GM21423 (cell line): ENCODE data around the gene STK32B.
"Not testable (repeated sequence)": the region's sequence is repeated elsewhere in the genome, so short reads cannot be mapped to it uniquely, and the experiment has no call there.

Experiments
- ATAC-seq: cut with Tn5 transposase; IDR thresholded peaks from one replicate; pipeline ENCODE4 v1.9.1; 2021; ENCODE audit warnings: mild to moderate bottlenecking, moderate library complexity; ENCODE audit not compliant: unreplicated experiment

Gene STK32B

GRCh38 chr4:5200513-5200912 is 149.2 kb downstream of the STK32B start:
- no peak for ATAC-seq

- no peak for ATAC-seq
Measured at GRCh38 chr4:5203309-5203992, 152.2 kb downstream of the STK32B start.

GRCh38 chr4:5203993-5204310 is 152.7 kb downstream of the STK32B start:
- ATAC-seq, result no peak

- ATAC-seq, result no peak
Measured at GRCh38 chr4:5204781-5205180, 153.5 kb downstream of the STK32B start.

GRCh38 chr4:5206016-5206790 is 154.9 kb downstream of the STK32B start:
- ATAC-seq, result no peak

- no peak for ATAC-seq
Measured at GRCh38 chr4:5209862-5210261, 158.6 kb downstream of the STK32B start.

GRCh38 chr4:5211282-5211839 is 160.1 kb downstream of the STK32B start:
- no peak for ATAC-seq

- ATAC-seq, result no peak
Measured at GRCh38 chr4:5212255-5213013, 161.2 kb downstream of the STK32B start.

GRCh38 chr4:5213087-5213595 is 161.9 kb downstream of the STK32B start:
- no peak for ATAC-seq

- ATAC-seq, result no peak
Measured at GRCh38 chr4:5215321-5215720, 164.0 kb downstream of the STK32B start.

GRCh38 chr4:5217421-5217820 is 166.1 kb downstream of the STK32B start:
- no peak for ATAC-seq

- no peak for ATAC-seq
Measured at GRCh38 chr4:5218376-5219069, 167.2 kb downstream of the STK32B start.

- no peak for ATAC-seq
Measured at GRCh38 chr4:5220028-5220427, 168.7 kb downstream of the STK32B start.

GRCh38 chr4:5222047-5222446 is 170.8 kb downstream of the STK32B start:
- no peak for ATAC-seq

GRCh38 chr4:5222951-5223350 is 171.7 kb downstream of the STK32B start:
- no peak for ATAC-seq

- no peak for ATAC-seq
Measured at GRCh38 chr4:5224340-5224739, 173.1 kb downstream of the STK32B start.

GRCh38 chr4:5232549-5232948 is 181.3 kb downstream of the STK32B start:
- ATAC-seq, result no peak

- no peak for ATAC-seq
Measured at GRCh38 chr4:5237086-5237660, 185.9 kb downstream of the STK32B start.

GRCh38 chr4:5238173-5238572 is 186.9 kb downstream of the STK32B start:
- no peak for ATAC-seq

- not testable (repeated sequence) for ATAC-seq
Measured at GRCh38 chr4:5247061-5247460, 195.8 kb downstream of the STK32B start.
